GM12878 (cell line): Measurements from ENCODE around the gene MRPS21. TPM values are rescaled to one million over a fixed set of nuclear protein-coding genes. Genes with fewer than 3 reads are reported as not detected.
A peak's percentile ranks its signal among the peaks of the same experiment; 100 is the strongest.

Source experiments
- ATAC-seq: fragments of 200-7000 bp; cut with Tn5 transposase; 3 replicates; pipeline ENCODE4 v1.9.1; 2020; ENCODE audit warnings: mild to moderate bottlenecking, moderate library complexity
- BruUV-seq: library from RNA; stranded (reverse); fragments of 400-500 nt; replicated peaks from 2 replicates; lab custom pipeline; 2021; lab: Mats Ljungman, UMichigan
- CTCF ChIA-PET: fragments of 300-600 bp; sonication (Branson Sonifier 250); formaldehyde crosslinking; extraction: SDS; loops from one replicate; lab custom pipeline; 2021; ENCODE audit warnings: inconsistent platforms; lab: Yijun Ruan, JAX
- POLR2A ChIA-PET: fragments of 350-600 bp; formaldehyde crosslinking; extraction: SDS; loops from one replicate; lab custom pipeline; 2021; ENCODE audit warnings: inconsistent platforms; lab: Charles Lee
- RAD21 ChIA-PET: fragments of 300-600 bp; sonication (Branson Sonifier 250); formaldehyde crosslinking; loops from one replicate; lab custom pipeline; 2023; ENCODE audit warnings: antibody characterized with exemption; ENCODE audit not compliant: unreplicated experiment; lab: Charles Lee
- SMC1A ChIA-PET: fragments of 300-600 bp; sonication (Branson Sonifier 250); formaldehyde crosslinking; loops from one replicate; lab custom pipeline; 2023; ENCODE audit not compliant: unreplicated experiment, uncharacterized antibody; lab: Charles Lee
- DNase-seq: peaks from one replicate; pipeline ENCODE4 v3.0.0-alpha.2; 2011; ENCODE audit warnings: low read depth, low spot score
- FAIRE-seq: peaks from 3 replicates; lab custom pipeline; 2011; peaks lifted over from hg19 to GRCh38; lab: Jason Lieb, UNC
- H2AFZ ChIP-seq: 2 replicates; pipeline ENCODE4 v1.6.0; 2011; ENCODE audit warnings: low read depth, low read length, control low read depth; ENCODE audit not compliant: control insufficient read depth
- H3K27ac ChIP-seq: 2 replicates; pipeline ENCODE4 v1.5.1; 2011; ENCODE audit warnings: control low read depth; ENCODE audit not compliant: control insufficient read depth, insufficient read depth
- H3K27me3 ChIP-seq, 2 experiments: replicated peaks in 1 of 2; 2 replicates each; pipeline versions ENCODE4 v1.6.0 to v1.6.1; 2011; ENCODE audit warnings: low read length in 1 of 2; ENCODE audit not compliant: control insufficient read depth in 2 of 2, insufficient read depth in 2 of 2
- H3K36me3 ChIP-seq, 2 experiments: 2 replicates each; pipeline ENCODE4 v1.5.1; 2011; ENCODE audit warnings: low read length in 1 of 2; ENCODE audit not compliant: control insufficient read depth in 2 of 2, insufficient read depth in 2 of 2
- H3K4me1 ChIP-seq: 2 replicates; pipeline ENCODE4 v1.6.1; 2011; ENCODE audit warnings: mild to moderate bottlenecking, low read length, moderate library complexity, mixed read lengths; ENCODE audit not compliant: control insufficient read depth, insufficient read depth
- H3K4me2 ChIP-seq: 2 replicates; pipeline ENCODE4 v1.6.0; 2011; ENCODE audit warnings: control low read depth; ENCODE audit not compliant: control insufficient read depth, insufficient read depth
- H3K4me3 ChIP-seq: fragments of 200-600 bp; sonication (generic); 2 replicates; pipeline ENCODE4 v1.5.1; 2016
- H3K79me2 ChIP-seq: 2 replicates; pipeline ENCODE4 v1.6.0; 2011; ENCODE audit warnings: low read length; ENCODE audit not compliant: control insufficient read depth, insufficient read depth
- H3K9ac ChIP-seq: 2 replicates; pipeline ENCODE4 v1.8.0; 2011; ENCODE audit warnings: low read length, control low read depth, mixed read lengths; ENCODE audit not compliant: control insufficient read depth, insufficient read depth
- H3K9me3 ChIP-seq: replicated peaks from 3 replicates; pipeline ENCODE4 v1.5.1; 2011; ENCODE audit warnings: mild to moderate bottlenecking, low read length; ENCODE audit not compliant: control insufficient read depth, insufficient read depth
- H4K20me1 ChIP-seq: 2 replicates; pipeline ENCODE4 v1.6.0; 2011; ENCODE audit not compliant: control insufficient read depth, insufficient read depth
- CREM ChIP-seq: IDR thresholded peaks from 2 replicates; pipeline ENCODE4 v1.6.1; 2014; ENCODE audit warnings: antibody characterized with exemption, low read depth
- DPF2 ChIP-seq: fragments of 450-650 bp; IDR thresholded peaks from 2 replicates; pipeline ENCODE4 v1.6.1; 2017; ENCODE audit warnings: mild to moderate bottlenecking
- JUNB ChIP-seq: IDR thresholded peaks from 2 replicates; pipeline ENCODE4 v1.6.1; 2016; ENCODE audit warnings: antibody characterized with exemption, mild to moderate bottlenecking
- NFXL1 ChIP-seq: fragments of 450-650 bp; IDR thresholded peaks from 2 replicates; pipeline ENCODE4 v1.6.1; 2017; ENCODE audit warnings: antibody characterized with exemption, mild to moderate bottlenecking, borderline replicate concordance
- RB1 ChIP-seq: fragments of 450-650 bp; formaldehyde crosslinking; IDR thresholded peaks from 2 replicates; pipeline ENCODE4 v1.6.1; 2017; ENCODE audit warnings: mild to moderate bottlenecking, borderline replicate concordance
- RBBP5 ChIP-seq: fragments of 200-600 bp; sonication (generic); conservative IDR thresholded peaks from 2 replicates; pipeline ENCODE4 v1.6.1; 2016
- SIN3A ChIP-seq: IDR thresholded peaks from 2 replicates; pipeline ENCODE4 v1.6.1; 2012; ENCODE audit warnings: low read depth, low read length, improper control_type of control experiment
- ZNF384 ChIP-seq: IDR thresholded peaks from 2 replicates; pipeline ENCODE4 v1.6.1; 2012; ENCODE audit warnings: low read depth, mild to moderate bottlenecking, low read length, improper control_type of control experiment, borderline replicate concordance
- WGBS: methylation state at CpG from one replicate; pipeline ENCODE4 v1.1.6; 2016; ENCODE audit warnings: low lambda C conversion rate; ENCODE audit not compliant: insufficient replicate concordance, insufficient coverage; ENCODE audit errors: missing lambda C conversion rate; 5-methylcytosine and 5-hydroxymethylcytosine counted together
- in situ Hi-C: fragments of 300-500 bp; cut with MboI; formaldehyde crosslinking; loops from 9 replicates; pipeline ENCODE4 v1.14.3; 2018; ENCODE audit warnings: mixed read lengths
- intact Hi-C: fragments of 100-400 bp; cut with micrococcal nuclease; formaldehyde crosslinking; loops from one replicate; pipeline ENCODE4 v1.14.2; 2022; ENCODE audit not compliant: unreplicated experiment
- polyA plus RNA-seq, 11 experiments: library from polyadenylated mRNA; depleted of rRNA in 4 of 11; unstranded in 6 of 11; stranded (reverse) in 5 of 11; fragments of >200 nt; fragmentation: Nextera tagmentation in 4 of 11; fragmentation: Illumina TruSeq in 1 of 11; extraction: Ambion mirVana in 4 of 11; extraction: Trizol in 1 of 11; gene quantifications; 1 replicate in 1 of 11; 2 replicates in 10 of 11; pipeline versions ENCODE4 v1.2.1 to v1.2.3, GENCODE V29; 2011 to 2016; ENCODE audit warnings: inconsistent platforms in 2 of 11, missing spikeins in 2 of 11, low read depth in 1 of 11
- total RNA-seq, 4 experiments: library from RNA; depleted of rRNA in 3 of 4; stranded (reverse); fragments of >200 nt in 3 of 4; fragmentation: Illumina TruSeq in 1 of 4; extraction: Trizol in 1 of 4; gene quantifications; 2 replicates each; pipeline versions ENCODE4 v1.2.1 to v1.2.3, GENCODE V29; 2013 to 2021
- TF ChIP-seq, protein P1 (sequence below): fragments of 450-650 bp; IDR thresholded peaks from 2 replicates; pipeline ENCODE4 v1.6.1; 2017; ENCODE audit warnings: mild to moderate bottlenecking, low read depth, inconsistent platforms; ENCODE audit not compliant: poor library complexity, severe bottlenecking
- TF ChIP-seq, protein P2 (sequence below): fragments of 450-650 bp; IDR thresholded peaks from 2 replicates; pipeline ENCODE4 v1.6.1; 2014; ENCODE audit warnings: mild to moderate bottlenecking
- TF ChIP-seq, protein P3 (sequence below): IDR thresholded peaks from 2 replicates; pipeline ENCODE4 v1.6.1; 2012; ENCODE audit warnings: mild to moderate bottlenecking, low read depth, low read length
- TF ChIP-seq, protein P4 (sequence below): IDR thresholded peaks from 2 replicates; pipeline ENCODE4 v1.6.1; 2012; ENCODE audit warnings: improper control_type of control experiment, low read depth, low read length; ENCODE audit not compliant: insufficient replicate concordance

The MRPS21 gene
- total and polyA plus RNA-seq, 10 of the 15 experiments (the other 5 are each of a cell fraction or from before 2014, with no cell fraction given) = 69.4 to 275 (median 103) TPM

DNA sequence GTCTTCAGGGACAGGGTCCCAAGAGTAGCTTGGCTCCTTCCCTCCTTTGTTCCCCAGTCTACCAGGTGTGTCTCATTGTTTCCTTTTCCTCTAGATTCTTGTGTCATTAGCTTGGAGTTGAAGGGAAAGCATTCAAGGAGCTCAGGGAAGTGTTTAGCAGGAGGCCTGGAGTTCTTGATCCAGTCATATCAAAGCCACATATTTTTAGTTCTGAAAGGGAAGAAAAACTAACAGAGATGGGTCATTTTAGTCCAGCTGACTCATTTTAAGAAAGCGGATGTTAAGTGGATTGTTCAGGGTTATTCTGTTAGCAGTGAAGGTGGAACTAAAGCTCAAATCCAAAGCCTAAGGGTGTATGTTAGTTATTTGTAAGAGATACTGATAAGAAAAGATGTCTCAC lies 20.4 kb upstream of the MRPS21 start:
- no peak overlapping the region for H3K9ac ChIP-seq
- H3K4me1 ChIP-seq = peaks cover 13% of the 10 kb centered on the region
- CTCF ChIA-PET = interaction anchor here (0.9 to 4.3 kb wide), 3 partner anchors 8 to 104 kb away, joined by 3 to 29 read pairs (median 4); no protein-coding TSS in a partner anchor
- DNase-seq = no peak
- ATAC-seq = no peak
- no peaks in the 10 kb centered on the region for H3K27me3 ChIP-seq
- intact Hi-C loops (loop anchor here (5.0 kb wide), 1 partner anchor 36 kb away; the partner anchor contains the start of gene ANP32E), in situ Hi-C loops (no loop called here)
- H3K79me2 ChIP-seq = peaks cover 7% of the 10 kb centered on the region
- POLR2A ChIA-PET = interaction anchor here (0.5 to 1.8 kb wide), 5 partner anchors 14 to 91 kb away, joined by 3 to 6 read pairs (median 3); partner anchors contain the start of gene RPRD2
- 0 out of 2 replicates have a peak overlapping the region, but pooled peaks have one; percentile 15 for H3K4me3 ChIP-seq
- RAD21 ChIA-PET = interaction anchor here (1.9 kb wide), 1 partner anchor 17 kb away, joined by 7 read pairs; no protein-coding TSS in a partner anchor
- no TSS peak for BruUV-seq
- no peak for FAIRE-seq
- peak overlapping the region; percentile 51; the same call in 1 of the 2 replicates for H3K27ac ChIP-seq
- no peak overlapping the region for H2AFZ ChIP-seq
- H4K20me1 ChIP-seq = no peaks in the 10 kb centered on the region
- H3K4me2 ChIP-seq = peak overlapping the region; percentile 49
- SMC1A ChIA-PET = interaction anchor here (0.8 to 2.4 kb wide), 8 partner anchors 11 to 287 kb away, joined by 3 to 6 read pairs (median 4); no protein-coding TSS in a partner anchor
- H3K9me3 ChIP-seq = no peaks in the 10 kb centered on the region
- WGBS = 50% methylated on average over 1 of the region's 1 CpG
- no peaks in the 10 kb centered on the region for H3K36me3 ChIP-seq
- no peak for TF ChIP-seq RBBP5
- TF ChIP-seq, protein P1, sequence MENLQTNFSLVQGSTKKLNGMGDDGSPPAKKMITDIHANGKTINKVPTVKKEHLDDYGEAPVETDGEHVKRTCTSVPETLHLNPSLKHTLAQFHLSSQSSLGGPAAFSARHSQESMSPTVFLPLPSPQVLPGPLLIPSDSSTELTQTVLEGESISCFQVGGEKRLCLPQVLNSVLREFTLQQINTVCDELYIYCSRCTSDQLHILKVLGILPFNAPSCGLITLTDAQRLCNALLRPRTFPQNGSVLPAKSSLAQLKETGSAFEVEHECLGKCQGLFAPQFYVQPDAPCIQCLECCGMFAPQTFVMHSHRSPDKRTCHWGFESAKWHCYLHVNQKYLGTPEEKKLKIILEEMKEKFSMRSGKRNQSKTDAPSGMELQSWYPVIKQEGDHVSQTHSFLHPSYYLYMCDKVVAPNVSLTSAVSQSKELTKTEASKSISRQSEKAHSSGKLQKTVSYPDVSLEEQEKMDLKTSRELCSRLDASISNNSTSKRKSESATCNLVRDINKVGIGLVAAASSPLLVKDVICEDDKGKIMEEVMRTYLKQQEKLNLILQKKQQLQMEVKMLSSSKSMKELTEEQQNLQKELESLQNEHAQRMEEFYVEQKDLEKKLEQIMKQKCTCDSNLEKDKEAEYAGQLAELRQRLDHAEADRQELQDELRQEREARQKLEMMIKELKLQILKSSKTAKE = no peak
- peak; percentile 96 for TF ChIP-seq JUNB
- TF ChIP-seq, protein P2, sequence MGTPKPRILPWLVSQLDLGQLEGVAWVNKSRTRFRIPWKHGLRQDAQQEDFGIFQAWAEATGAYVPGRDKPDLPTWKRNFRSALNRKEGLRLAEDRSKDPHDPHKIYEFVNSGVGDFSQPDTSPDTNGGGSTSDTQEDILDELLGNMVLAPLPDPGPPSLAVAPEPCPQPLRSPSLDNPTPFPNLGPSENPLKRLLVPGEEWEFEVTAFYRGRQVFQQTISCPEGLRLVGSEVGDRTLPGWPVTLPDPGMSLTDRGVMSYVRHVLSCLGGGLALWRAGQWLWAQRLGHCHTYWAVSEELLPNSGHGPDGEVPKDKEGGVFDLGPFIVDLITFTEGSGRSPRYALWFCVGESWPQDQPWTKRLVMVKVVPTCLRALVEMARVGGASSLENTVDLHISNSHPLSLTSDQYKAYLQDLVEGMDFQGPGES = no peak
- no peak for TF ChIP-seq RB1
- TF ChIP-seq, protein P3, sequence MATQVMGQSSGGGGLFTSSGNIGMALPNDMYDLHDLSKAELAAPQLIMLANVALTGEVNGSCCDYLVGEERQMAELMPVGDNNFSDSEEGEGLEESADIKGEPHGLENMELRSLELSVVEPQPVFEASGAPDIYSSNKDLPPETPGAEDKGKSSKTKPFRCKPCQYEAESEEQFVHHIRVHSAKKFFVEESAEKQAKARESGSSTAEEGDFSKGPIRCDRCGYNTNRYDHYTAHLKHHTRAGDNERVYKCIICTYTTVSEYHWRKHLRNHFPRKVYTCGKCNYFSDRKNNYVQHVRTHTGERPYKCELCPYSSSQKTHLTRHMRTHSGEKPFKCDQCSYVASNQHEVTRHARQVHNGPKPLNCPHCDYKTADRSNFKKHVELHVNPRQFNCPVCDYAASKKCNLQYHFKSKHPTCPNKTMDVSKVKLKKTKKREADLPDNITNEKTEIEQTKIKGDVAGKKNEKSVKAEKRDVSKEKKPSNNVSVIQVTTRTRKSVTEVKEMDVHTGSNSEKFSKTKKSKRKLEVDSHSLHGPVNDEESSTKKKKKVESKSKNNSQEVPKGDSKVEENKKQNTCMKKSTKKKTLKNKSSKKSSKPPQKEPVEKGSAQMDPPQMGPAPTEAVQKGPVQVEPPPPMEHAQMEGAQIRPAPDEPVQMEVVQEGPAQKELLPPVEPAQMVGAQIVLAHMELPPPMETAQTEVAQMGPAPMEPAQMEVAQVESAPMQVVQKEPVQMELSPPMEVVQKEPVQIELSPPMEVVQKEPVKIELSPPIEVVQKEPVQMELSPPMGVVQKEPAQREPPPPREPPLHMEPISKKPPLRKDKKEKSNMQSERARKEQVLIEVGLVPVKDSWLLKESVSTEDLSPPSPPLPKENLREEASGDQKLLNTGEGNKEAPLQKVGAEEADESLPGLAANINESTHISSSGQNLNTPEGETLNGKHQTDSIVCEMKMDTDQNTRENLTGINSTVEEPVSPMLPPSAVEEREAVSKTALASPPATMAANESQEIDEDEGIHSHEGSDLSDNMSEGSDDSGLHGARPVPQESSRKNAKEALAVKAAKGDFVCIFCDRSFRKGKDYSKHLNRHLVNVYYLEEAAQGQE = no peak
- TF ChIP-seq NFXL1 = no peak
- TF ChIP-seq, protein P4, sequence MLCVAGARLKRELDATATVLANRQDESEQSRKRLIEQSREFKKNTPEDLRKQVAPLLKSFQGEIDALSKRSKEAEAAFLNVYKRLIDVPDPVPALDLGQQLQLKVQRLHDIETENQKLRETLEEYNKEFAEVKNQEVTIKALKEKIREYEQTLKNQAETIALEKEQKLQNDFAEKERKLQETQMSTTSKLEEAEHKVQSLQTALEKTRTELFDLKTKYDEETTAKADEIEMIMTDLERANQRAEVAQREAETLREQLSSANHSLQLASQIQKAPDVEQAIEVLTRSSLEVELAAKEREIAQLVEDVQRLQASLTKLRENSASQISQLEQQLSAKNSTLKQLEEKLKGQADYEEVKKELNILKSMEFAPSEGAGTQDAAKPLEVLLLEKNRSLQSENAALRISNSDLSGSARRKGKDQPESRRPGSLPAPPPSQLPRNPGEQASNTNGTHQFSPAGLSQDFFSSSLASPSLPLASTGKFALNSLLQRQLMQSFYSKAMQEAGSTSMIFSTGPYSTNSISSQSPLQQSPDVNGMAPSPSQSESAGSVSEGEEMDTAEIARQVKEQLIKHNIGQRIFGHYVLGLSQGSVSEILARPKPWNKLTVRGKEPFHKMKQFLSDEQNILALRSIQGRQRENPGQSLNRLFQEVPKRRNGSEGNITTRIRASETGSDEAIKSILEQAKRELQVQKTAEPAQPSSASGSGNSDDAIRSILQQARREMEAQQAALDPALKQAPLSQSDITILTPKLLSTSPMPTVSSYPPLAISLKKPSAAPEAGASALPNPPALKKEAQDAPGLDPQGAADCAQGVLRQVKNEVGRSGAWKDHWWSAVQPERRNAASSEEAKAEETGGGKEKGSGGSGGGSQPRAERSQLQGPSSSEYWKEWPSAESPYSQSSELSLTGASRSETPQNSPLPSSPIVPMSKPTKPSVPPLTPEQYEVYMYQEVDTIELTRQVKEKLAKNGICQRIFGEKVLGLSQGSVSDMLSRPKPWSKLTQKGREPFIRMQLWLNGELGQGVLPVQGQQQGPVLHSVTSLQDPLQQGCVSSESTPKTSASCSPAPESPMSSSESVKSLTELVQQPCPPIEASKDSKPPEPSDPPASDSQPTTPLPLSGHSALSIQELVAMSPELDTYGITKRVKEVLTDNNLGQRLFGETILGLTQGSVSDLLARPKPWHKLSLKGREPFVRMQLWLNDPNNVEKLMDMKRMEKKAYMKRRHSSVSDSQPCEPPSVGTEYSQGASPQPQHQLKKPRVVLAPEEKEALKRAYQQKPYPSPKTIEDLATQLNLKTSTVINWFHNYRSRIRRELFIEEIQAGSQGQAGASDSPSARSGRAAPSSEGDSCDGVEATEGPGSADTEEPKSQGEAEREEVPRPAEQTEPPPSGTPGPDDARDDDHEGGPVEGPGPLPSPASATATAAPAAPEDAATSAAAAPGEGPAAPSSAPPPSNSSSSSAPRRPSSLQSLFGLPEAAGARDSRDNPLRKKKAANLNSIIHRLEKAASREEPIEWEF = no peak
- no peak for TF ChIP-seq DPF2
- peak; percentile 47; the same call in 1 of the 2 replicates for TF ChIP-seq CREM
- TF ChIP-seq SIN3A = no peak
- TF ChIP-seq ZNF384 = no peak
